H9 (cell line): ENCODE data around the gene HOXA9. TPM values are rescaled to one million over a fixed set of nuclear protein-coding genes. Genes with fewer than 3 reads are reported as not detected.

Source experiments
- DNase-seq: peaks from one replicate; pipeline ENCODE4 v3.0.0-alpha.2; 2017
- H2AFZ ChIP-seq: one replicate; pipeline ENCODE4 v1.6.1; 2013; ENCODE audit warnings: mild to moderate bottlenecking, low read length, control low read depth, moderate library complexity
- H2AK5ac ChIP-seq: 2 replicates; pipeline ENCODE4 v1.6.1; 2013; ENCODE audit warnings: low read length, control low read depth, mixed read lengths; ENCODE audit not compliant: insufficient read length
- H2BK120ac ChIP-seq: one replicate; pipeline ENCODE4 v1.6.1; 2013; ENCODE audit warnings: low read depth, mild to moderate bottlenecking, low read length, control low read depth, inconsistent platforms; ENCODE audit not compliant: poor library complexity, severe bottlenecking
- H2BK12ac ChIP-seq: 2 replicates; pipeline ENCODE4 v1.6.1; 2013; ENCODE audit warnings: low read length, control low read depth, mixed read lengths, low read depth; ENCODE audit not compliant: insufficient read length
- H2BK15ac ChIP-seq: 2 replicates; pipeline ENCODE4 v1.6.1; 2013; ENCODE audit warnings: low read depth, low read length, control low read depth
- H2BK20ac ChIP-seq: one replicate; pipeline ENCODE4 v1.6.1; 2013; ENCODE audit warnings: low read depth, mild to moderate bottlenecking, low read length, control low read depth, inconsistent platforms; ENCODE audit not compliant: poor library complexity, severe bottlenecking
- H2BK5ac ChIP-seq: 2 replicates; pipeline ENCODE4 v1.6.1; 2013; ENCODE audit warnings: low read length, control low read depth, mixed read lengths; ENCODE audit not compliant: insufficient read length
- H3K14ac ChIP-seq: 2 replicates; pipeline ENCODE4 v1.6.1; 2013; ENCODE audit warnings: low read length, control low read depth; ENCODE audit not compliant: insufficient read depth
- H3K18ac ChIP-seq: 2 replicates; pipeline ENCODE4 v1.6.1; 2013; ENCODE audit warnings: low read depth, mild to moderate bottlenecking, mixed read lengths, low read length, control low read depth; ENCODE audit not compliant: insufficient read length
- H3K23ac ChIP-seq: 2 replicates; pipeline ENCODE4 v1.6.1; 2013; ENCODE audit warnings: low read length, control low read depth, mixed read lengths, low read depth; ENCODE audit not compliant: insufficient read length
- H3K23me2 ChIP-seq: 2 replicates; pipeline ENCODE4 v1.6.1; 2013; ENCODE audit warnings: low read depth, mild to moderate bottlenecking, mixed read lengths, low read length, control low read depth; ENCODE audit not compliant: insufficient read length, poor library complexity, severe bottlenecking
- H3K27ac ChIP-seq: 2 replicates; pipeline ENCODE4 v1.5.1; 2013; ENCODE audit warnings: low read length, control low read depth, mixed read lengths, low read depth; ENCODE audit not compliant: insufficient read length
- H3K27me3 ChIP-seq: 2 replicates; pipeline ENCODE4 v1.6.1; 2013; ENCODE audit warnings: low read length, control low read depth, inconsistent platforms; ENCODE audit not compliant: insufficient read depth
- H3K4ac ChIP-seq: 2 replicates; pipeline ENCODE4 v1.6.1; 2013; ENCODE audit warnings: low read depth, mild to moderate bottlenecking, control low read depth, inconsistent platforms, low read length, moderate library complexity
- H3K4me1 ChIP-seq: 2 replicates; pipeline ENCODE4 v1.6.1; 2013; ENCODE audit warnings: low read length, control low read depth, inconsistent platforms; ENCODE audit not compliant: insufficient read depth
- H3K4me2 ChIP-seq: 2 replicates; pipeline ENCODE4 v1.6.1; 2013; ENCODE audit warnings: low read length, control low read depth, mixed read lengths; ENCODE audit not compliant: insufficient read length, insufficient read depth
- H3K56ac ChIP-seq: 2 replicates; pipeline ENCODE4 v1.6.1; 2013; ENCODE audit warnings: low read depth, mild to moderate bottlenecking, mixed read lengths, low read length, control low read depth; ENCODE audit not compliant: insufficient read length
- H3K79me1 ChIP-seq: 2 replicates; pipeline ENCODE4 v1.6.1; 2013; ENCODE audit warnings: low read depth, mild to moderate bottlenecking, moderate library complexity, low read length, control low read depth, inconsistent platforms; ENCODE audit not compliant: insufficient read depth, poor library complexity, severe bottlenecking
- H3K79me2 ChIP-seq: 2 replicates; pipeline ENCODE4 v1.6.1; 2013; ENCODE audit warnings: low read length, control low read depth, inconsistent platforms; ENCODE audit not compliant: insufficient read depth
- H3K9ac ChIP-seq: 2 replicates; pipeline ENCODE4 v1.6.1; 2013; ENCODE audit warnings: low read length, control low read depth, mixed read lengths; ENCODE audit not compliant: insufficient read length; ENCODE audit errors: extremely low read depth
- H3K9me3 ChIP-seq: one replicate; pipeline ENCODE4 v1.6.1; 2013; ENCODE audit warnings: low read depth, low read length, inconsistent platforms; ENCODE audit not compliant: control insufficient read depth
- H3T11ph ChIP-seq: one replicate; pipeline ENCODE4 v1.6.1; 2013; ENCODE audit warnings: mild to moderate bottlenecking, low read length, control low read depth, inconsistent platforms
- H4K20me1 ChIP-seq: one replicate; pipeline ENCODE4 v1.6.1; 2013; ENCODE audit not compliant: control insufficient read depth, insufficient read length, insufficient read depth
- H4K5ac ChIP-seq: 2 replicates; pipeline ENCODE4 v1.6.1; 2013; ENCODE audit warnings: low read depth, mild to moderate bottlenecking, mixed read lengths, low read length, control low read depth; ENCODE audit not compliant: insufficient read length
- H4K8ac ChIP-seq: replicated peaks from 2 replicates; pipeline ENCODE4 v1.6.1; 2013; ENCODE audit warnings: low read length, control low read depth, mixed read lengths, low read depth; ENCODE audit not compliant: insufficient read length
- H4K91ac ChIP-seq: 2 replicates; pipeline ENCODE4 v1.6.1; 2013; ENCODE audit warnings: low read depth, mild to moderate bottlenecking, moderate library complexity, mixed read lengths, low read length, control low read depth; ENCODE audit not compliant: insufficient read length
- H3K27ac Mint-ChIP-seq, 3 experiments: 2 replicates in 2 of 3; 3 replicates in 1 of 3; pipeline ENCODE4 v1.8.0; 2020 to 2021; ENCODE audit warnings: mixed read lengths in 3 of 3, mild to moderate bottlenecking in 1 of 3, moderate library complexity in 1 of 3
- H3K27me3 Mint-ChIP-seq: 2 replicates; pipeline ENCODE4 v1.8.0; 2021; ENCODE audit warnings: low read depth, mild to moderate bottlenecking, moderate library complexity, mixed read lengths
- H3K36me3 Mint-ChIP-seq, 3 experiments: 2 replicates in 2 of 3; 3 replicates in 1 of 3; pipeline ENCODE4 v1.8.0; 2020 to 2021; ENCODE audit warnings: low read depth in 3 of 3, mixed read lengths in 3 of 3; ENCODE audit not compliant: insufficient read depth in 1 of 3
- H3K4me1 Mint-ChIP-seq, 2 experiments: 2 replicates each; pipeline ENCODE4 v1.8.0; 2020; ENCODE audit warnings: mixed read lengths in 2 of 2
- H3K4me3 Mint-ChIP-seq, 2 experiments: 2 replicates in 1 of 2; 3 replicates in 1 of 2; pipeline ENCODE4 v1.8.0; 2020 to 2021; ENCODE audit warnings: mild to moderate bottlenecking in 2 of 2, mixed read lengths in 2 of 2, moderate library complexity in 1 of 2
- H3K9me3 Mint-ChIP-seq, 2 experiments: 2 replicates in 1 of 2; 3 replicates in 1 of 2; pipeline ENCODE4 v1.8.0; 2020; ENCODE audit warnings: mild to moderate bottlenecking in 2 of 2, mixed read lengths in 2 of 2, moderate library complexity in 1 of 2
- WGBS: extraction: QIAGEN DNeasy Blood & Tissue Kit; methylation state at CpG from one replicate; pipeline ENCODE4 v1.1.7; 2013; ENCODE audit warnings: missing lambda C conversion rate, low lambda C conversion rate, mixed read lengths; ENCODE audit not compliant: insufficient read length; ENCODE audit errors: extremely low coverage; 5-methylcytosine and 5-hydroxymethylcytosine counted together
- total RNA-seq: library from RNA; stranded (reverse); gene quantifications from 2 replicates; pipeline ENCODE4 v1.2.1, GENCODE V29; 2021
- TF ChIP-seq, protein P1 (sequence below): fragments of 200-600 bp; sonication (generic); conservative IDR thresholded peaks from 3 replicates; pipeline ENCODE4 v1.8.0; 2021; ENCODE audit warnings: antibody characterized with exemption, mild to moderate bottlenecking

The HOXA9 gene
- total RNA-seq, 1 experiment from 2014 or later: not detected

GRCh38 chr7:27160145-27160545 lies 5.2 kb downstream of the HOXA9 start:
- Histone ChIP-seq H3K27ac (no peak overlapping the region), H4K5ac (no peak overlapping the region), H3K4ac (no peak overlapping the region), H2BK5ac (no peak overlapping the region), H2BK20ac (no peak overlapping the region), H3K9ac (no peak overlapping the region), H4K91ac (no peak overlapping the region), H3K18ac (no peak overlapping the region), H2AK5ac (no peak overlapping the region), H3K56ac (no peak overlapping the region), H3T11ph (no peak overlapping the region), H3K23me2 (no peaks in the 10 kb centered on the region), H3K27me3 (peaks cover 97% of the 10 kb centered on the region), H4K8ac (no peak overlapping the region), H2BK120ac (no peak overlapping the region), H3K23ac (no peak overlapping the region), H2BK15ac (no peak overlapping the region), H3K79me2 (no peaks in the 10 kb centered on the region), H3K14ac (no peak overlapping the region), H4K20me1 (no peaks in the 10 kb centered on the region), H2BK12ac (no peak overlapping the region), H3K79me1 (no peaks in the 10 kb centered on the region), H3K9me3 (no peaks in the 10 kb centered on the region), H3K4me1 (no peaks in the 10 kb centered on the region), H2AFZ (no peak overlapping the region), H3K4me2 (peak overlapping the region; percentile 47)
- Mint-ChIP-seq H3K36me3 (peaks cover 0 to 4% (median 0%) of the 10 kb centered on the region in 3 experiments; a peak in 3 of 7 replicates), H3K9me3 (peaks cover 14 to 15% of the 10 kb centered on the region in 2 experiments), H3K27me3 (peaks cover 98% of the 10 kb centered on the region), H3K4me3 (peak overlapping the region in 1 of 2 experiments; percentile 40; a peak in 2 of 5 replicates), H3K27ac (no peak overlapping the region), H3K4me1 (peaks cover 3 to 17% of the 10 kb centered on the region in 2 experiments)
- DNase-seq: peak; percentile 21
- TF ChIP-seq, protein P1, sequence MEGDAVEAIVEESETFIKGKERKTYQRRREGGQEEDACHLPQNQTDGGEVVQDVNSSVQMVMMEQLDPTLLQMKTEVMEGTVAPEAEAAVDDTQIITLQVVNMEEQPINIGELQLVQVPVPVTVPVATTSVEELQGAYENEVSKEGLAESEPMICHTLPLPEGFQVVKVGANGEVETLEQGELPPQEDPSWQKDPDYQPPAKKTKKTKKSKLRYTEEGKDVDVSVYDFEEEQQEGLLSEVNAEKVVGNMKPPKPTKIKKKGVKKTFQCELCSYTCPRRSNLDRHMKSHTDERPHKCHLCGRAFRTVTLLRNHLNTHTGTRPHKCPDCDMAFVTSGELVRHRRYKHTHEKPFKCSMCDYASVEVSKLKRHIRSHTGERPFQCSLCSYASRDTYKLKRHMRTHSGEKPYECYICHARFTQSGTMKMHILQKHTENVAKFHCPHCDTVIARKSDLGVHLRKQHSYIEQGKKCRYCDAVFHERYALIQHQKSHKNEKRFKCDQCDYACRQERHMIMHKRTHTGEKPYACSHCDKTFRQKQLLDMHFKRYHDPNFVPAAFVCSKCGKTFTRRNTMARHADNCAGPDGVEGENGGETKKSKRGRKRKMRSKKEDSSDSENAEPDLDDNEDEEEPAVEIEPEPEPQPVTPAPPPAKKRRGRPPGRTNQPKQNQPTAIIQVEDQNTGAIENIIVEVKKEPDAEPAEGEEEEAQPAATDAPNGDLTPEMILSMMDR: no peak
- no CpG with 5 or more reads among the region's 23 CpGs for WGBS
